ENCODE results near the gene NUBPL.

NUBPL gene

GRCh38 chr14:31895206-31895605 is 334.0 kb downstream of the NUBPL start:
- H3K27ac ChIP-seq = no peak overlapping the region

GRCh38 chr14:31895646-31896045 is 334.4 kb downstream of the NUBPL start:
- TF ChIP-seq ZFX (IDR thresholded peaks at IDR 0.05; ENCODE audit: borderline replicate concordance) = no peak
- no peak for TF ChIP-seq CTCF (IDR thresholded peaks at IDR 0.05)
- H3K27ac ChIP-seq = no peak overlapping the region

More at GRCh38 chr14:31895206-31895605, 334.0 kb downstream of the NUBPL start:
- TF ChIP-seq CTCF (IDR thresholded peaks at IDR 0.05) (no peak), ZFX (IDR thresholded peaks at IDR 0.05; ENCODE audit: borderline replicate concordance) (no peak)

DNA sequence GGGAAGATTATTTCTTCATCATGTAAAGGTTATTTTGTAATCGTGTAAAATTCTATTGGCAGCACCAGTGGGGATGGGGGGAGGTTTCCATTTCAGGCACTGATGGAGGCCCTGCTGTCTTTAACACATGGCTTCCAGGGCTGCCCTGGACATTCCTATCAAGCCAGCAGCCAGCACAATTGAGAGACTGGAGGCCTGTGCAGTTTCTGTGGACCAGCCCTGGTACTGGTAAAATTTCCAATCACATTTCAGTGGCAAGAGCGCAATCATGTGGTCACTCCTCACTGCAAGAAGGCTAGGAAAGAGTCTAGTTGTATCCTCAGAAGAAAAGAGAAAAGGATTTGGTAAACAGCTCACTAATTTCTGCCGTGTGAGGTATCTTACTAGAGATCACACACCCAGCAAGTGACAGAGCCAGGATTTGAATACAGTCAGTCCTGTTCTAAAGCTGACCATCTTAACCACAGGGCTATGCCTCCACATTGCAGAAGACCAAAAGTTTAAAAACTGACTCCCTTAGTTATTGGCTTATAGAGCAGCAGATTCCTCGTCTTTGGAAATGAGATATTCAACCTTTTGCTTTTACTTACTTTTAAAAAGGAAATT is 336.5 kb downstream of the NUBPL start:
- TF ChIP-seq CTCF (IDR thresholded peaks at IDR 0.05) (no peak), ZFX (IDR thresholded peaks at IDR 0.05; ENCODE audit: borderline replicate concordance) (no peak)
- no peak overlapping the region for H3K27ac ChIP-seq

GRCh38 chr14:31898838-31899528 is 337.8 kb downstream of the NUBPL start:
- TF ChIP-seq ZFX (IDR thresholded peaks at IDR 0.05; ENCODE audit: borderline replicate concordance) = no peak
- no peak for TF ChIP-seq CTCF (IDR thresholded peaks at IDR 0.05)

DNA sequence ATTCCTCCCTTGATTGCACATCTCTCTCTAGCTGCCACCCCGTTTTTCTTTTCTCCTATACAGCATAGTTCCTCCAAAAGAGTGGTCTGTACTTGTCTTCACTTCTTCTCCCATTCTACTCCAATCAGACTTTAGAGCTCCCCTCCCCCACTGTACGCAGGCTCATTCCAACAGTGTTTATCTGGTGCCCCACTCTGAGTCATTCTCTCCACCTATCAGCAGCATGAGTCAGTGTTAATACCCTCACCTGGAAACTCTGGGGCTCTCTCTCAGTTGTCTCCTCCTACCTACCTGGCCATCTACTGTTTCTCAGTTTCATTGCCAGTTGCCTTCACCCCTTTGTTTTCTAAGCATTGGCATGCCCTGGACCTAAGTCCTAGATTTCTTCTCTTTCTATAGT is 340.8 kb downstream of the NUBPL start:
- H3K27ac ChIP-seq = no peak overlapping the region
- no peak for TF ChIP-seq CTCF (IDR thresholded peaks at IDR 0.05)
- TF ChIP-seq ZFX (IDR thresholded peaks at IDR 0.05; ENCODE audit: borderline replicate concordance) = no peak

More at GRCh38 chr14:31898838-31899528, 337.8 kb downstream of the NUBPL start:
- H3K27ac ChIP-seq = no peak overlapping the region

- TF ChIP-seq ZFX (IDR thresholded peaks at IDR 0.05; ENCODE audit: borderline replicate concordance) (no peak), CTCF (IDR thresholded peaks at IDR 0.05) (no peak)
- H3K27ac ChIP-seq = no peak overlapping the region
Observed at GRCh38 chr14:31902945-31903646, 341.9 kb downstream of the NUBPL start.

DNA sequence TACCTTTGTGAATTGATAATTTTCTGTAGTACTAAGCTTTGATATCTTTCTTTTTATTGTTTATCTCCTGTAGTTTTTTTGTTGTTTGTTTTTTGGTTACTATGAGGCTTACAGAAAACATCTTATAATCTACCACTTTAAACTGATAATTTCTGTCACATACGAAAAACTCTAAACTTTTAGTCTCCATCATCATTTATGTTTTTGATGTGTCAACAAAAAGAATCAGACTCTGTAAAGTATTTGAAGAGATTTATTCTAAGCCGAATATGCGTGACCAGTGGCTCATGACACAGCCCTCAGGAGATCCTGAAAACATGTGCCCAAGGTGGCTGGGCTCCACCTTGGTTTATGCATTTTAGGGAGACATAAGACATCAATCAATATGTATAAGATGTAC is 348.8 kb downstream of the NUBPL start:
- no peak overlapping the region for H3K27ac ChIP-seq
- no peak for TF ChIP-seq ZFX (IDR thresholded peaks at IDR 0.05; ENCODE audit: borderline replicate concordance)
- TF ChIP-seq CTCF (IDR thresholded peaks at IDR 0.05) = no peak

All from 22Rv1 (cell line).